GM21737 (cell line): ENCODE data around the gene TEX26.

Experiments
- ATAC-seq: cut with Tn5 transposase; IDR thresholded peaks from one replicate; pipeline ENCODE4 v1.9.1; 2021; ENCODE audit warnings: mild to moderate bottlenecking, moderate library complexity; ENCODE audit not compliant: unreplicated experiment

Gene TEX26

GRCh38 chr13:31011193-31011860, 78.9 kb downstream of the TEX26 start:
- ATAC-seq: no peak

GRCh38 chr13:31011901-31012654, 79.6 kb downstream of the TEX26 start:
- ATAC-seq: no peak

GRCh38 chr13:31012655-31013024, 80.2 kb downstream of the TEX26 start:
- no peak for ATAC-seq

GRCh38 chr13:31014456-31014855, 82.0 kb downstream of the TEX26 start:
- ATAC-seq: no peak

- ATAC-seq: no peak
Measured at GRCh38 chr13:31015199-31015598, 82.7 kb downstream of the TEX26 start.

- ATAC-seq: no peak
Measured at GRCh38 chr13:31016342-31017325, 84.2 kb downstream of the TEX26 start.

GRCh38 chr13:31018511-31018910, 86.1 kb downstream of the TEX26 start:
- ATAC-seq: no peak

GRCh38 chr13:31020996-31021395, 88.5 kb downstream of the TEX26 start:
- ATAC-seq: no peak

- ATAC-seq: no peak
Measured at GRCh38 chr13:31022288-31022895, 89.9 kb downstream of the TEX26 start.

- ATAC-seq: no peak
Measured at GRCh38 chr13:31022928-31023530, 90.6 kb downstream of the TEX26 start.
